HepG2 (cell line): Measurements from ENCODE around the gene P3R3URF. TPM values are rescaled to one million over a fixed set of nuclear protein-coding genes. Genes with fewer than 3 reads are reported as not detected.

Experiments
- ARID5B ChIP-seq: IDR thresholded peaks from 2 replicates; pipeline ENCODE4 v1.4.0; 2020; ENCODE audit warnings: mild to moderate bottlenecking, missing genetic modification reagents
- GATAD2A ChIP-seq: IDR thresholded peaks from 2 replicates; pipeline ENCODE4 v1.6.1; 2016
- KLF6 ChIP-seq: IDR thresholded peaks from 2 replicates; pipeline ENCODE4 v1.8.0; 2016; ENCODE audit warnings: missing biosample characterization, missing genetic modification reagents
- MED1 ChIP-seq: sonication (generic); formaldehyde crosslinking; IDR thresholded peaks from 2 replicates; pipeline ENCODE4 v1.4.0; 2020; ENCODE audit warnings: missing genetic modification reagents
- NCOR1 ChIP-seq: fragments of 200-600 bp; sonication (generic); IDR thresholded peaks from 2 replicates; pipeline ENCODE4 v1.7.0; 2017; ENCODE audit warnings: antibody characterized with exemption, low read length, borderline replicate concordance
- POLR2AphosphoS5 ChIP-seq: IDR thresholded peaks from 2 replicates; pipeline ENCODE4 v1.6.1; 2012; ENCODE audit warnings: low read depth, low read length
- TBP ChIP-seq: sonication (generic); formaldehyde crosslinking; IDR thresholded peaks from 2 replicates; pipeline ENCODE4 v1.5.0; 2020; ENCODE audit warnings: missing genetic modification reagents
- XBP1 ChIP-seq: sonication (generic); formaldehyde crosslinking; IDR thresholded peaks from 2 replicates; pipeline ENCODE4 v1.5.0; 2020; ENCODE audit warnings: missing genetic modification reagents
- ZBTB10 ChIP-seq: sonication (generic); formaldehyde crosslinking; IDR thresholded peaks from 2 replicates; pipeline ENCODE4 v1.4.0; 2020; ENCODE audit warnings: missing genetic modification reagents, borderline replicate concordance
- ZBTB34 ChIP-seq: sonication (generic); formaldehyde crosslinking; IDR thresholded peaks from 2 replicates; pipeline ENCODE4 v1.8.0; 2022; ENCODE audit warnings: mild to moderate bottlenecking, missing genetic modification reagents
- ZBTB7B ChIP-seq: sonication (generic); formaldehyde crosslinking; IDR thresholded peaks from 2 replicates; pipeline ENCODE4 v1.4.0; 2020; ENCODE audit warnings: missing genetic modification reagents
- ZNF142 ChIP-seq: sonication (generic); formaldehyde crosslinking; IDR thresholded peaks from 2 replicates; pipeline ENCODE4 v1.4.0; 2020; ENCODE audit warnings: missing genetic modification reagents
- ZNF691 ChIP-seq: sonication (generic); formaldehyde crosslinking; IDR thresholded peaks from 2 replicates; pipeline ENCODE4 v1.4.0; 2020; ENCODE audit warnings: missing genetic modification reagents, low read depth, mild to moderate bottlenecking, borderline replicate concordance
- ZNF7 ChIP-seq: IDR thresholded peaks from 2 replicates; pipeline ENCODE4 v1.6.1; 2016; ENCODE audit warnings: missing biosample characterization, missing genetic modification reagents
- polyA plus RNA-seq, 8 experiments: library from polyadenylated mRNA; depleted of rRNA in 3 of 8; stranded (reverse) in 7 of 8; unstranded in 1 of 8; fragments of >200 nt; fragmentation: Illumina TruSeq in 4 of 8; extraction: Trizol in 4 of 8; gene quantifications; 2 replicates each; pipeline versions ENCODE4 v1.2.1 to v1.2.3, GENCODE V29; 2011 to 2016; ENCODE audit warnings: low read depth in 4 of 8, missing spikeins in 1 of 8, mixed read lengths in 1 of 8; ENCODE audit not compliant: insufficient read depth in 1 of 8
- total RNA-seq, 5 experiments: library from RNA; depleted of rRNA; stranded (reverse); fragments of >200 nt; fragmentation: Illumina TruSeq; extraction: Trizol; gene quantifications; 2 replicates each; pipeline ENCODE4 v1.2.3, GENCODE V29; 2016; ENCODE audit warnings: low read depth in 1 of 5

Gene P3R3URF
- total and polyA plus RNA-seq, 2 of the 13 experiments (the other 11 are each of a cell fraction or from before 2014, with no cell fraction given) = not detected

GRCh38 chr1:46197964-46198811, 21.9 kb upstream of the P3R3URF start, which contains the start of gene POMGNT1 (continued):
- TF ChIP-seq ZNF7 = no peak
- no peak; the same call in 1 of the 2 replicates for TF ChIP-seq MED1 (CRISPR knock-in tag)
- no peak; the same call in 1 of the 2 replicates for TF ChIP-seq ARID5B (CRISPR knock-in tag)
- TF ChIP-seq TBP = no peak
- no peak for TF ChIP-seq GATAD2A (CRISPR knock-in tag)
- peak; percentile 51 for TF ChIP-seq POLR2AphosphoS5
- peak; percentile 41; the same call in 1 of the 2 replicates for TF ChIP-seq ZNF142
- no peak for TF ChIP-seq ZBTB10
- TF ChIP-seq ZNF691 (CRISPR knock-in tag) = no peak
- TF ChIP-seq ZBTB7B (CRISPR knock-in tag) = peak; percentile 41; the same call in 1 of the 2 replicates
- no peak for TF ChIP-seq XBP1 (CRISPR knock-in tag)
- no peak for TF ChIP-seq KLF6 (CRISPR knock-in tag)
- TF ChIP-seq ZBTB34 (CRISPR knock-in tag) = no peak
- peak; percentile 75 for TF ChIP-seq NCOR1
